ENCODE data around the gene NDUFS1.

DNA sequence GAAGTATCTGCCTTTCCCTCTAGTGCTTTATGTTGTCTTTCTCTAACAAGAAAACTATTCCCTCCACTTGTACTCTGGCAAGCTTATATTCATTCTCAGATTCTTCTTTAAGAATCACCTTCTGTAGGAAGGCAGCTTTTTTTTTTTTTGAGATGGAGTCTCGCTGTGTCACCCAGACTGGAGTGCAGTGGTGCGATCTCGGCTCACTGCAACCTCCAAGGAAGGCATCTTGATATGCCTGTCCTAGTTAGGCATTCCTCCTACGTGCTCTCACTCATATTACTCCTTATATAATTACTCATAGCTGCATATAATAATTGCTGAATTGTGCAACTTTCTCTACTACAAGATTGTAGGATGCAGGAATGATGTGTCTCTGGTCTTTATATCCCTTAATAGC lies 15.8 kb downstream of the NDUFS1 start:
- TF ChIP-seq, protein P1, sequence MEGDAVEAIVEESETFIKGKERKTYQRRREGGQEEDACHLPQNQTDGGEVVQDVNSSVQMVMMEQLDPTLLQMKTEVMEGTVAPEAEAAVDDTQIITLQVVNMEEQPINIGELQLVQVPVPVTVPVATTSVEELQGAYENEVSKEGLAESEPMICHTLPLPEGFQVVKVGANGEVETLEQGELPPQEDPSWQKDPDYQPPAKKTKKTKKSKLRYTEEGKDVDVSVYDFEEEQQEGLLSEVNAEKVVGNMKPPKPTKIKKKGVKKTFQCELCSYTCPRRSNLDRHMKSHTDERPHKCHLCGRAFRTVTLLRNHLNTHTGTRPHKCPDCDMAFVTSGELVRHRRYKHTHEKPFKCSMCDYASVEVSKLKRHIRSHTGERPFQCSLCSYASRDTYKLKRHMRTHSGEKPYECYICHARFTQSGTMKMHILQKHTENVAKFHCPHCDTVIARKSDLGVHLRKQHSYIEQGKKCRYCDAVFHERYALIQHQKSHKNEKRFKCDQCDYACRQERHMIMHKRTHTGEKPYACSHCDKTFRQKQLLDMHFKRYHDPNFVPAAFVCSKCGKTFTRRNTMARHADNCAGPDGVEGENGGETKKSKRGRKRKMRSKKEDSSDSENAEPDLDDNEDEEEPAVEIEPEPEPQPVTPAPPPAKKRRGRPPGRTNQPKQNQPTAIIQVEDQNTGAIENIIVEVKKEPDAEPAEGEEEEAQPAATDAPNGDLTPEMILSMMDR (IDR thresholded peaks at IDR 0.05; ENCODE audit: control extremely low read depth in 1 of 3, insufficient read depth in 1 of 3, low read depth in 1 of 3, low read length in 3 of 3), result no peak
- no peak for TF ChIP-seq ZNF274 (IDR thresholded peaks at IDR 0.05; ENCODE audit: borderline replicate concordance, extremely low read depth, low read length)
- no peak for TF ChIP-seq CEBPB (IDR thresholded peaks at IDR 0.05; ENCODE audit: low read depth, low read length)
- TF ChIP-seq SIN3A (conservative IDR thresholded peaks at IDR 0.05 in 1 of 2, IDR thresholded peaks at IDR 0.05 in 1 of 2; ENCODE audit: low read depth in 1 of 2, low read length in 2 of 2), result no peak
- TF ChIP-seq POLR2A (IDR thresholded peaks at IDR 0.05; ENCODE audit: control extremely low read depth in 1 of 2, low read depth in 2 of 2, low read length in 2 of 2), result no peak
- no peak for TF ChIP-seq GABPA (IDR thresholded peaks at IDR 0.05; ENCODE audit: borderline replicate concordance, insufficient read depth, low read length)
- TF ChIP-seq, protein P2, sequence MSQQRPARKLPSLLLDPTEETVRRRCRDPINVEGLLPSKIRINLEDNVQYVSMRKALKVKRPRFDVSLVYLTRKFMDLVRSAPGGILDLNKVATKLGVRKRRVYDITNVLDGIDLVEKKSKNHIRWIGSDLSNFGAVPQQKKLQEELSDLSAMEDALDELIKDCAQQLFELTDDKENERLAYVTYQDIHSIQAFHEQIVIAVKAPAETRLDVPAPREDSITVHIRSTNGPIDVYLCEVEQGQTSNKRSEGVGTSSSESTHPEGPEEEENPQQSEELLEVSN (IDR thresholded peaks at IDR 0.05), result no peak
- TF ChIP-seq, protein P3, sequence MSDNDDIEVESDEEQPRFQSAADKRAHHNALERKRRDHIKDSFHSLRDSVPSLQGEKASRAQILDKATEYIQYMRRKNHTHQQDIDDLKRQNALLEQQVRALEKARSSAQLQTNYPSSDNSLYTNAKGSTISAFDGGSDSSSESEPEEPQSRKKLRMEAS (IDR thresholded peaks at IDR 0.05), result no peak
- TF ChIP-seq JUND (IDR thresholded peaks at IDR 0.05; ENCODE audit: low read length), result no peak
- TF ChIP-seq RFX5 (IDR thresholded peaks at IDR 0.05; ENCODE audit: borderline replicate concordance, low read depth, low read length), result no peak
- no peak for TF ChIP-seq MAFK (IDR thresholded peaks at IDR 0.05; ENCODE audit: low read depth, low read length)
- TF ChIP-seq YY1 (IDR thresholded peaks at IDR 0.05; ENCODE audit: low read depth, low read length), result no peak
- no peak for TF ChIP-seq EZH2 (IDR thresholded peaks at IDR 0.05; ENCODE audit: low read depth, low read length, severe bottlenecking)
- TF ChIP-seq EP300 (IDR thresholded peaks at IDR 0.05; ENCODE audit: borderline replicate concordance in 1 of 2, low read depth in 2 of 2, low read length in 2 of 2), result no peak

Data from H1 (cell line).